Measurements from ENCODE around the gene ETFB.

DNA sequence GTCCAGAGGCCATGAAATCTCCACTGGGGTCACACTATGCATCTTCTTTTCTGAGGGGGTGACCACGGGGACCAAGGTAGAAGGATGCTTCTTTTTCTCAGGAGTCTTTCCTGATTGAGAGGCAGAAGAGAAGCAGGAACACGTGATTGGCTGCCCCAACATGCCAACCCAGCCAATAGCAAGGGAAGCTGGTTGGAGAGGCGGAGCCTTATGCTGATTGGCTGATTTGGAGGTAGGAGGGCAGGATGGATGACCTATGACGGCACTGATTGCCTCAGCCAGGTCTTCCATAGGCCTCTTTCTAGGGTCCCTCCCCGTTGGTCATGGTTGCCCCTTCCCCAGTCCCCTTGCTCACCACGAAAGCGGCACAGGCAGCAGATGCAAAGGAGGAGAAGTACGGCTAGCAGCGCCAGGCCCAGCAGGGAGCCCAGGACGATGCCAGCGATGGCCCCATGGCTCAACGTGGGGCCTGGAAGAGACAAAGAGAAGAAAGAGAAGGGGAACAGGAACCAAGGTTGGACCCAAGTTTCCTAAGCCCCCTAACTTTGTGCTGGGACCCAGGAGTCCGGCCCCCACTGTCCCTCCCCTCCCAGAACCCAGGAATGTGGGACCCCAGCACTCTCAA lies 32.2 kb downstream of the ETFB start:
- TF ChIP-seq, protein P1, sequence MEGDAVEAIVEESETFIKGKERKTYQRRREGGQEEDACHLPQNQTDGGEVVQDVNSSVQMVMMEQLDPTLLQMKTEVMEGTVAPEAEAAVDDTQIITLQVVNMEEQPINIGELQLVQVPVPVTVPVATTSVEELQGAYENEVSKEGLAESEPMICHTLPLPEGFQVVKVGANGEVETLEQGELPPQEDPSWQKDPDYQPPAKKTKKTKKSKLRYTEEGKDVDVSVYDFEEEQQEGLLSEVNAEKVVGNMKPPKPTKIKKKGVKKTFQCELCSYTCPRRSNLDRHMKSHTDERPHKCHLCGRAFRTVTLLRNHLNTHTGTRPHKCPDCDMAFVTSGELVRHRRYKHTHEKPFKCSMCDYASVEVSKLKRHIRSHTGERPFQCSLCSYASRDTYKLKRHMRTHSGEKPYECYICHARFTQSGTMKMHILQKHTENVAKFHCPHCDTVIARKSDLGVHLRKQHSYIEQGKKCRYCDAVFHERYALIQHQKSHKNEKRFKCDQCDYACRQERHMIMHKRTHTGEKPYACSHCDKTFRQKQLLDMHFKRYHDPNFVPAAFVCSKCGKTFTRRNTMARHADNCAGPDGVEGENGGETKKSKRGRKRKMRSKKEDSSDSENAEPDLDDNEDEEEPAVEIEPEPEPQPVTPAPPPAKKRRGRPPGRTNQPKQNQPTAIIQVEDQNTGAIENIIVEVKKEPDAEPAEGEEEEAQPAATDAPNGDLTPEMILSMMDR (IDR thresholded peaks at IDR 0.05; ENCODE audit: insufficient read depth, low read length) = no peak
- no peak for TF ChIP-seq POLR2AphosphoS5 (IDR thresholded peaks at IDR 0.05; ENCODE audit: low read depth)
